ENCODE measurements around the gene NPIPA5.
"Not testable (repeated sequence)": the region's sequence is repeated elsewhere in the genome, so short reads cannot be mapped to it uniquely, and the experiment has no call there.

DNA sequence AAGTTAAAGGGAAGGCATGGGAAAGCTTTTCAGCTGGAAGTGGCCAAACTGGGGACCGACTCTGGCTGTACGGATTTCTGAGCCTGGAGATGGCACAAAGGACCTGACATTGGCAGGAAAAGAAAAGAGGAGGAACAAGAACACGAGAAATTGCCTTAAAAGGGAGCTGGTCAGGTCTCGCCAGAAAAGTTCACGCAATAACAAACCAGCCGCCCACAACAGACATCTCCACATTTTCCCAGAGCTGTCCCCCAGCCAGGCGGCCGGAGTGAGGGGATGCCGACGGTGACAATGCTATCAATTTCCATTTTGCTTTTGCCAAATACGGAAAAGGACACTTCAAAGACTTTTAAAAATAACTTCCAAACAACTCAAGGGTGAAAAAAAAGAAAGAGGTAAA lies 26.8 kb downstream of the NPIPA5 start:
- not testable (repeated sequence) for TF ChIP-seq CTCF (IDR thresholded peaks at IDR 0.05 in 8 of 11, conservative IDR thresholded peaks at IDR 0.05 in 3 of 11); POLR2A (IDR thresholded peaks at IDR 0.05)
